Left cardiac atrium (tissue), 4 donors: ENCODE data around the gene MACROD2. TPM values are rescaled to one million over a fixed set of nuclear protein-coding genes. Genes with fewer than 3 reads are reported as not detected.

ENCODE experiments used
- ATAC-seq, 2 donors: fragments of 200-7000 bp; cut with Tn5 transposase; one replicate each; pipeline ENCODE4 v1.9.1; 2020; ENCODE audit warnings: mild to moderate bottlenecking in 2 of 2, moderate library complexity in 2 of 2
- DNase-seq: peaks from one replicate; pipeline ENCODE4 v3.0.0-alpha.2; 2020
- intact Hi-C, 2 donors: fragments of 100-400 bp; cut with DNase I; formaldehyde crosslinking; loops; one replicate each; pipeline versions ENCODE4 v1.14.1 to v1.15.1; 2022 to 2023
- total RNA-seq, 2 donors: library from RNA; stranded (reverse); fragmentation: NEBNext Ultra II Directional; extraction: Animal tissue kit (Norgen Biotek cat#: 25700); gene quantifications; one replicate each; pipeline ENCODE4 v1.2.1, GENCODE V29; 2021
- donor health status: DM: no; HTN: yes; CAD: no.
- donor health status: DM: no; HTN: yes; CAD: no; lungs with severe emphysema.
- donor health status: DM: yes; HTN: yes; CAD: no.
- donor health status: Dilated cardiomyopathy.

Gene MACROD2
- total RNA-seq, 2 donors from 2014 or later: 1.3 to 2.6 TPM

GRCh38 chr20:16048876-16049275 is 2053.6 kb downstream of the MACROD2 start:
- ATAC-seq (no peak), DNase-seq (no peak)
- intact Hi-C loops: no loop called here

- DNase-seq (no peak), ATAC-seq (no peak)
- intact Hi-C loops: no loop called here
Observed at GRCh38 chr20:16049529-16050093, 2054.3 kb downstream of the MACROD2 start.

DNA sequence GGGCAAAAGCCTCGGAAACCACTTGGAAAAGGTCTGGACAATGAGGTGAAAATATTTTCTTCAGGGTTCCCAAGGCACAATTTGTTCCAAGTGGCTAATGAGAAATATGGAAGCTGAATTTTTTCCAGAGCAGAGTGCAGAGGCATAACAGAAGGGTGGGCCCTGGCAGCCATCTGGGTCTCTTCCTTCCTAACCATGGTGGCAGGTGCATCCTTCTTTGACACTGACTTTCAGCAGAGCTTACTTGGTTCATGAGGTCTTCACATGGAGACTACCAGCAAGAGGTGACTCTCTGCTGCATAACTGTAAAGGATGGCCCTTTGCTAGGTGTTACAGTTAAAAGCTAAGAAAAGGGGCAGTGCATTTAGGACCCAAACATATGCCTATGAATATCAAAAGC is 2055.1 kb downstream of the MACROD2 start:
- no peak for ATAC-seq
- intact Hi-C loops: no loop called here
- DNase-seq: no peak

DNA sequence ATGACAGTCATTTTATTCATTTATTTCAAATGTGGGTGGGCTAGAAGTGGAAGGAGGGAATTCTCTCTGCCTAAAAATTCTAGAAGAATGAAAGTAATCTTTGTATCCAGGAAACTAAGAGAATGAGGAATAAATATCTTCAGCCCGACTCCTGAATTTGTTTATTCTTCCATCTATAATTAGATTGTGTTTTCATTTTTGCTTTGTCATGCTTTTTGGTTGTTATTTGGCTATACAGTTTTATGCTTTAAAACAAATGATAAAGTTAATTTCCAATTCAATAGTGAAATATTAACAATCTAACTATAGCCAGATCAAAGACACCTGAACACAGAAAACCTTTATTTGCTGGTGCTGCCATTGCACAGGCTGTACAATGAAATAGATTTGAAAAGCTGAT is 2056.7 kb downstream of the MACROD2 start:
- DNase-seq: no peak
- ATAC-seq: no peak
- intact Hi-C loops: no loop called here

GRCh38 chr20:16052456-16052855 is 2057.1 kb downstream of the MACROD2 start:
- intact Hi-C loops: no loop called here
- no peak for DNase-seq
- no peak for ATAC-seq

DNA sequence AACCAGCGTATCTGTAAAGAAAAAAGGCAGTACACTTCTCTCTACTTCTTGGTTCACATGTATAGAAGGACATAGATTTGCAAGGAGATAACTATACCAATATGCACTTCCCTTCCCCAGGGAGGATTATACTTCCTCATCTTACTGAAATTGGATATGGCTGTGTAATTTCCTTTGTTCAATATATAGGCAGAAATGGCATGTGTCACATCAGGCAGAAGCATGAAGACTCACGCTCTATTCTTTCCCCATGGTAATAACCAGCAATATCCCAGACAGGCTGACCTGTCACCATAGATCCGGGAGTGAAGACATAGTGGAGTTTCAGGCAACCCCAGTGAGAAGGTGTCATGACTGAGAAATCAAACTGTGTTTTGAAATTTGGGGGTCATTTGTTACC is 2059.7 kb downstream of the MACROD2 start:
- no peak for DNase-seq
- intact Hi-C loops: no loop called here

GRCh38 chr20:16057651-16058050 is 2062.3 kb downstream of the MACROD2 start:
- intact Hi-C loops: no loop called here
- ATAC-seq: no peak
- no peak for DNase-seq

More for the DNA sequence above, 2059.7 kb downstream of the MACROD2 start:
- no peak for ATAC-seq

- ATAC-seq: no peak
- intact Hi-C loops: no loop called here
Observed at GRCh38 chr20:16058268-16058667, 2063.0 kb downstream of the MACROD2 start.

DNA sequence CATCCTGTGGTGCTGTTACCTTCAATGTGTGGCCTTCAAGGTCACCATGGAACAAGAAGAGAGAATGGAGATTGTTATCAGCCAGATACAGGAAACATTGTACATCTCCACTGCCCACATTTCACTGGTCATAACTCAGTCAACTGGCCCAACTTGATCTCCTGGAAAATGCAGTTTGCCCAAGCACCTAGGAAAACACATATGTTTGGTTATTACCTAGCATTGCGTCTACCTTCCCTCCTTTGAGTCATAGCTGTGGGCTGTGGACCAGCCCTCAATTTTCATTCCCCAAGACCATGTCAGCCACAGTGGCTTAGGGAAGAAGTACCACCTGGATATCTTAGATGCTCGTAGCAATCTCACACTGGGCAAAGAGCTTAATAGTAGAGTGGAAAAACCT is 2064.5 kb downstream of the MACROD2 start:
- DNase-seq (no peak), ATAC-seq (no peak)
- intact Hi-C loops: no loop called here

More at GRCh38 chr20:16058268-16058667, 2063.0 kb downstream of the MACROD2 start:
- no peak for DNase-seq

DNA sequence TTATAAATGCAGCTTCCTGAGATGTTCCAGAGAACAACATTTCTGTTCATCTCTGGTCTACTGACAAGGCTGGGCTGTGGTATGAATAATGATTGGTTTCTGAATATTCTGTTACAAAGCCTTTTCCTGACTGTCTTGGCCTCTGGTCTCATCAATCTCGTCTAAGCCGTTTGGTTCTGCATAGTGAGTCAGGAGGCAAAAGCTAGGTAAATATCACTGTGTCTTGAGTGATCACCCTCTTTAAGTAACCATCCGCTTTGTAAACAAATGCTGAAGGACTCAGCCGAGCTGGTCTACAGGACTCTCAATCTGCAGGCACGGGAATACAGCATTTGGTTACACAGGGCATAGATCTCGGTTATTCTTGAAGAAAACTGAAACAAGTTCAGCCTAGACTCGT is 2066.0 kb downstream of the MACROD2 start:
- ATAC-seq (no peak), DNase-seq (no peak)
- intact Hi-C loops: no loop called here

GRCh38 chr20:16062661-16063581 is 2067.6 kb downstream of the MACROD2 start:
- DNase-seq (no peak), ATAC-seq (no peak)
- intact Hi-C loops: no loop called here

- intact Hi-C loops: no loop called here
- DNase-seq: no peak
- no peak for ATAC-seq
Observed at GRCh38 chr20:16063881-16064280, 2068.6 kb downstream of the MACROD2 start.

DNA sequence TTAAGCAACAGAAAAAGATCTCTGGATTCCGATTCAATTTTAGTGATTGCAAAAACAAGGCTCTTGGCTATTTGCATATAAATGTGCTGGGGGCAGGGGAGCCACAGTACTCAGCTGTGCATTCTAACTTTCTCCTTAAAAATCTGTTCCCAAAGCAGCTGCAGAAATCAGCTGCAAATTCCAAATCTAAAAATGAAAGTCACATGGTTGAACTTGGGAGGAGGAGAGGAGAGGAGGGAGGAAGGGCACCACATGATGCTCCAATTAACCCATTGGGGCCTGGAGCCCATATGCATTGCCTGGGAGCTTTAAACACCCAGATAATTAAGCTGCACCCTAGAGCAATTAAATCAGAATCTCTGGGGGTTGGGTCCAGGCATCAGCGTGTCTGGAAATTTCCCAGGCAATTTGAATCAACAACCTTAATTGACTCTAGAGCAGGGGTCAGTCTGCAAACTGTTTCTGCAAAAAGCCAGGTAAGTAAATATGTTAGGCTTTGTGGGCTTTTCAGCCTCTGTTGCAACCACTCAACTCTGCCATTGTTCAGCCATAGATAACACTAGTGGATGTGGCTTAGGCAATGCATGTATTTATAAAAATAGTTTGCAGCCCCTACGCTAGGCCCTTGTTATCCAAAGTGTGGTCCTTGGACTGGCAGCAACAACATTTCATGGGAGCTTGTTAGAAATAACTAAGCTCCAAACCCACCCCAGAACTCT is 2069.8 kb downstream of the MACROD2 start:
- DNase-seq (no peak), ATAC-seq (peak in 1 of 2 donors; percentile 23)
- intact Hi-C loops: no loop called here

GRCh38 chr20:16066571-16066970 is 2071.3 kb downstream of the MACROD2 start:
- intact Hi-C loops: no loop called here
- DNase-seq (no peak), ATAC-seq (no peak)

DNA sequence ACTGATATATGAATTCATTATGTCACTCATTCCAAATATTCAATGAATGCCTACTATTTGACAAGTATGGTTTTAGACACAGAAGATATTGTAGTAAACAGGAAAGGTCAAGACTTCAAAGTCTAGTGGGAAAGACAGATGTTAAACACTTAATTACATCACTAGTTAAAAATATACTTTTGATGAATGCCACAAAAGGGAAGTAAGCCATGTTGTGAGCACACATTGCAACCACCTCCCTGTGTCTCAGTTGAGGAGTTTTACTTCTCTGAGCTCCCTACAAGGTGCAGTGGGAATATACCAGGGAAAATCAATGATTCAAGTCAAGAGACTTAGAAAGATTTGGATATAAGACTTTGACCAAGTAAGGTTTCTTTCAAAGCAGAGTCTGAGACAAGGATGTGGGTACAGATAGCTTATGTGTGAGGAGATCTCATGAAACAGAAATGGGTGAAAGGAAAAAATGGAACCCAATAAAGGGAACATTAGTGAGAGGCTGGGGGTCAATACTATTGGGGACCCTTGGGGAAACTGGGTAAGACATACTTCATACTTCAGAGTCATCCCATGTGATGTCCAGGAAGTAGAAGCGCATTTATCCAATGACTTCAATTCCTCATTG is 2074.2 kb downstream of the MACROD2 start:
- ATAC-seq: no peak
- DNase-seq: no peak
- intact Hi-C loops: no loop called here

DNA sequence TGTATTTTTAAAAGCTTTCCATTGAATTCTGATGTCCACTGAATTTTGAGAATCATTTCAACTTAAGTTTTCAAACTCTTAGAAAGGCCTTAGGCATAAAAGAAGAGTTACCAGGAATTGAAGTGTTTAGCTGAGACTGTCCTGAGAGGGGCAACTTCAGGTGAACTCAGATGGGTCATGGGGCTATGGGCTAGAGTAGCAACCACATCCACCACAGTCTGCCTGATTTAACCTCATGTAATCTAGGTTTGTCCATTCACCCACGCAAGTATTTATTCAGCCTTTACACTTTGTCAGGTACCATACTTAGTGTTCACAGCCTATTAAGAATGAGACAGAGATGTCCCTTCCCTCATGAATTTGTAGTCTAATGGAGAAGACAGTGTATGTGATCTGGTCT is 2076.9 kb downstream of the MACROD2 start:
- ATAC-seq: no peak
- intact Hi-C loops: no loop called here
- no peak for DNase-seq

DNA sequence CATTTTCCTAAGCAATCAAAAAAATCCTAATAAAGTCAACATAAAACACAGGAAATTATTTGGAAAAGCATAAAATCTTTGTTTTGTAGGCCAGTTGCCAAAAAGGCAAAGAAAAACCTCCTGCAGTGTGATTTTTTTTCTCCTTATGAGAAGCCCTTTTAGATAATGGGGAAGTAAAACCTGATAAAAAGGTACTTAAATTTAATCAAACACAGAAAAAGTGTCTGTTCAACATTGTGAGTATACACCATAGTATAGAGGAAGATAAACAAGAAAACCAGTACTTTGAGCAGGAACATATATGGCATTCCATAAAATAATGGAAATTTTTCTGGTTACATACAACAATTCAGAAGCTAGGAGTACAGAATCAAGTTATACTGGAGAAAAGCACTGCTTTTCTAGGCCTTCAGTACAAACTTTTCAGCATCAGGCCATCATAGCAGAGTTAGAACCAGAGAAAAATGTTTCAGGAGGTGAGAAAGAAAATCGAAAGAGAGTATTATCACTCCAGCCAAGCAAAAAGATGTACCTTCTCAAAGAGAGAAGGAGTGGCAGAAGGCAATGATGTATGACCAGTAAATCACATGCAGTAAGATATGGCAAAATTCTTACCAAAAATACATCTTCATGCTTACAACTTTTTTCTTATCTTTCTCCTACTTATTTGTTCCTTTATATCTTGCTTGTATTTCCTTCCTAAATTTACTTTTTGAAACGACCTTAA is 2083.0 kb downstream of the MACROD2 start:
- DNase-seq (no peak), ATAC-seq (no peak)
- intact Hi-C loops: no loop called here

- DNase-seq (no peak), ATAC-seq (no peak)
- intact Hi-C loops: no loop called here
Observed at GRCh38 chr20:16081421-16081820, 2086.1 kb downstream of the MACROD2 start.

- DNase-seq (no peak), ATAC-seq (no peak)
- intact Hi-C loops: no loop called here
Observed at GRCh38 chr20:16082051-16082550, 2086.8 kb downstream of the MACROD2 start.
